ENCODE measurements around the gene KCND2. TPM values are rescaled to one million over a fixed set of nuclear protein-coding genes. Genes with fewer than 3 reads are reported as not detected.
"Not testable (repeated sequence)": the region's sequence is repeated elsewhere in the genome, so short reads cannot be mapped to it uniquely, and the experiment has no call there.

Gene KCND2
- total RNA-seq, 2 experiments from 2014 or later: not detected

GRCh38 chr7:120567204-120567603 lies 294.2 kb downstream of the KCND2 start:
- H3K9me3 Mint-ChIP-seq: no peaks in the 10 kb centered on the region
- no peaks in the 10 kb centered on the region for H3K27me3 Mint-ChIP-seq
- ChIA-PET CTCF (no interaction called here), POLR2A (no interaction called here)
- no peaks in the 10 kb centered on the region for H3K4me1 Mint-ChIP-seq (ENCODE audit: low read depth)
- intact Hi-C loops (cut with micrococcal nuclease): no loop called here
- no peak overlapping the region for H3K27ac Mint-ChIP-seq
- no peaks in the 10 kb centered on the region for H3K36me3 Mint-ChIP-seq (ENCODE audit: low read depth)
- no peak for DNase-seq
- ATAC-seq: no peak
- no peak overlapping the region for H3K4me3 Mint-ChIP-seq
- TF ChIP-seq CTCF (IDR thresholded peaks at IDR 0.05): no peak

GRCh38 chr7:120578657-120579056 lies 305.7 kb downstream of the KCND2 start:
- ATAC-seq; CTCF ChIA-PET; POLR2A ChIA-PET; DNase-seq; H3K4me3 Mint-ChIP-seq; H3K4me1 Mint-ChIP-seq (ENCODE audit: low read depth); H3K27ac Mint-ChIP-seq; H3K27me3 Mint-ChIP-seq; intact Hi-C loops (cut with micrococcal nuclease); H3K36me3 Mint-ChIP-seq (ENCODE audit: low read depth); H3K9me3 Mint-ChIP-seq: not testable (repeated sequence)

GRCh38 chr7:120582916-120583315 lies 309.9 kb downstream of the KCND2 start:
- CTCF ChIA-PET: interaction anchor here (0.8 kb wide), 1 partner anchor 28 kb away, joined by 3 read pairs; no protein-coding TSS in a partner anchor
- H3K27me3 Mint-ChIP-seq: no peaks in the 10 kb centered on the region
- no peak for ATAC-seq
- no peaks in the 10 kb centered on the region for H3K4me1 Mint-ChIP-seq (ENCODE audit: low read depth)
- intact Hi-C loops (cut with micrococcal nuclease): no loop called here
- no peak overlapping the region for H3K4me3 Mint-ChIP-seq
- no peak for TF ChIP-seq CTCF (IDR thresholded peaks at IDR 0.05)
- POLR2A ChIA-PET: no interaction called here
- H3K36me3 Mint-ChIP-seq (ENCODE audit: low read depth): no peaks in the 10 kb centered on the region
- no peak overlapping the region for H3K27ac Mint-ChIP-seq
- DNase-seq: no peak
- peaks cover 3% of the 10 kb centered on the region for H3K9me3 Mint-ChIP-seq

GRCh38 chr7:120583899-120584586 lies 311.1 kb downstream of the KCND2 start:
- CTCF ChIA-PET: no interaction called here
- TF ChIP-seq CTCF (IDR thresholded peaks at IDR 0.05): no peak
- Mint-ChIP-seq H3K9me3 (peaks cover 3% of the 10 kb centered on the region), H3K4me3 (no peak overlapping the region), H3K36me3 (ENCODE audit: low read depth) (no peaks in the 10 kb centered on the region), H3K27me3 (no peaks in the 10 kb centered on the region), H3K27ac (no peak overlapping the region), H3K4me1 (ENCODE audit: low read depth) (no peaks in the 10 kb centered on the region)
- intact Hi-C loops (cut with micrococcal nuclease): no loop called here
- POLR2A ChIA-PET: no interaction called here
- no peak for ATAC-seq
- no peak for DNase-seq

GRCh38 chr7:120586571-120586970 lies 313.6 kb downstream of the KCND2 start:
- Mint-ChIP-seq H3K4me1 (ENCODE audit: low read depth) (no peaks in the 10 kb centered on the region), H3K4me3 (no peak overlapping the region), H3K36me3 (ENCODE audit: low read depth) (no peaks in the 10 kb centered on the region), H3K9me3 (no peaks in the 10 kb centered on the region), H3K27me3 (no peaks in the 10 kb centered on the region), H3K27ac (no peak overlapping the region)
- ATAC-seq (no peak), DNase-seq (no peak)
- intact Hi-C loops (cut with micrococcal nuclease): no loop called here
- ChIA-PET POLR2A (no interaction called here), CTCF (no interaction called here)
- no peak for TF ChIP-seq CTCF (IDR thresholded peaks at IDR 0.05)

Data from activated CD8-positive, alpha-beta T cell treated with anti-CD3 and anti-CD28 coated beads for 36 hours (primary cell).